Measurements from ENCODE around the gene RUFY3.

DNA sequence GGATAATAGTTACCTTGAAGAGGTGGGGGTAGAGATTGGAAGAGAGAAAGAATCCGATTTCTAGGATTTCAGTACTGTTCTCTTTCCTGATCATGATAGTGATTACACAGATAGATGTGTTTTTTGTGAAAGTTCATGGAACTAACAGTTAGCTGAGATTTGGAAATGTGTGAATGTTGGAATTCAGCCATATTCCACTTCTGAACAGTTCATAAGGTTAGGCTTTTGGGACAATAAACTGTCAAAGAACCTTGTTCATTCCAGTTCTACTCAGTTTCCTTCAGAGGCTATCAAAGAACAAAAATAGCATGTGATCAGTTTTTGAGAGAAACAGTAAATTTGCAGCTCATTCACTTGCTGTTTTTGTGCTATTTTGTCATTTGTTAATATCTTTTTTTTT lies 43.6 kb downstream of the RUFY3 start:
- TF ChIP-seq, protein P1, sequence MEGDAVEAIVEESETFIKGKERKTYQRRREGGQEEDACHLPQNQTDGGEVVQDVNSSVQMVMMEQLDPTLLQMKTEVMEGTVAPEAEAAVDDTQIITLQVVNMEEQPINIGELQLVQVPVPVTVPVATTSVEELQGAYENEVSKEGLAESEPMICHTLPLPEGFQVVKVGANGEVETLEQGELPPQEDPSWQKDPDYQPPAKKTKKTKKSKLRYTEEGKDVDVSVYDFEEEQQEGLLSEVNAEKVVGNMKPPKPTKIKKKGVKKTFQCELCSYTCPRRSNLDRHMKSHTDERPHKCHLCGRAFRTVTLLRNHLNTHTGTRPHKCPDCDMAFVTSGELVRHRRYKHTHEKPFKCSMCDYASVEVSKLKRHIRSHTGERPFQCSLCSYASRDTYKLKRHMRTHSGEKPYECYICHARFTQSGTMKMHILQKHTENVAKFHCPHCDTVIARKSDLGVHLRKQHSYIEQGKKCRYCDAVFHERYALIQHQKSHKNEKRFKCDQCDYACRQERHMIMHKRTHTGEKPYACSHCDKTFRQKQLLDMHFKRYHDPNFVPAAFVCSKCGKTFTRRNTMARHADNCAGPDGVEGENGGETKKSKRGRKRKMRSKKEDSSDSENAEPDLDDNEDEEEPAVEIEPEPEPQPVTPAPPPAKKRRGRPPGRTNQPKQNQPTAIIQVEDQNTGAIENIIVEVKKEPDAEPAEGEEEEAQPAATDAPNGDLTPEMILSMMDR (IDR thresholded peaks at IDR 0.05) = no peak
- TF ChIP-seq POLR2A (IDR thresholded peaks at IDR 0.05) = no peak

Data from testis (tissue), 2 donors.